CD14-positive monocyte (primary cell): ENCODE data around the gene SSR1. TPM values are rescaled to one million over a fixed set of nuclear protein-coding genes. Genes with fewer than 3 reads are reported as not detected.
"Not testable (repeated sequence)": the region's sequence is repeated elsewhere in the genome, so short reads cannot be mapped to it uniquely, and the experiment has no call there.

ENCODE experiments used
- DNase-seq, 3 donors: peaks; one replicate each; pipeline ENCODE4 v3.0.0-alpha.2; 2011 to 2022
- H2AFZ ChIP-seq: 2 replicates; pipeline ENCODE4 v1.6.0; 2012; ENCODE audit warnings: mild to moderate bottlenecking, low read depth, low read length, inconsistent platforms; ENCODE audit not compliant: insufficient read depth, poor library complexity, severe bottlenecking
- H3K27ac ChIP-seq, 2 donors: 1 replicate in 1 of 2; 2 replicates in 1 of 2; pipeline ENCODE4 v1.5.1; 2012 to 2013; ENCODE audit warnings: low read length in 2 of 2, control low read depth in 1 of 2, inconsistent platforms in 1 of 2, low read depth in 1 of 2, mild to moderate bottlenecking in 1 of 2
- H3K27me3 ChIP-seq, 2 donors: one replicate each; pipeline versions ENCODE4 v1.6.0 to v1.6.1; 2011 to 2013; ENCODE audit warnings: low read length in 2 of 2; ENCODE audit not compliant: control insufficient read depth in 2 of 2, insufficient read depth in 2 of 2
- H3K36me3 ChIP-seq, 2 donors: replicated peaks in 1 of 2; 1 replicate in 1 of 2; 2 replicates in 1 of 2; pipeline versions ENCODE4 v1.5.1 to v1.6.1; 2012 to 2013; ENCODE audit warnings: low read length in 2 of 2, control low read depth in 1 of 2, inconsistent platforms in 1 of 2, mild to moderate bottlenecking in 1 of 2; ENCODE audit not compliant: insufficient read depth in 2 of 2, control insufficient read depth in 1 of 2
- H3K4me1 ChIP-seq, 2 donors: 1 replicate in 1 of 2; 2 replicates in 1 of 2; pipeline versions ENCODE4 v1.5.1 to v1.6.1; 2012 to 2013; ENCODE audit warnings: low read length in 2 of 2, control low read depth in 1 of 2, inconsistent platforms in 1 of 2, mild to moderate bottlenecking in 1 of 2, moderate library complexity in 1 of 2; ENCODE audit not compliant: insufficient read depth in 2 of 2, control insufficient read depth in 1 of 2
- H3K4me2 ChIP-seq: replicated peaks from 2 replicates; pipeline ENCODE3; 2012; ENCODE audit warnings: low read length, moderate library complexity, mild to moderate bottlenecking; ENCODE audit not compliant: poor library complexity, severe bottlenecking; ENCODE audit errors: extremely low read depth
- H3K4me3 ChIP-seq, 3 experiments: fragments of 200-600 bp in 1 of 3; sonication (generic) in 1 of 3; replicated peaks in 1 of 3; 1 replicate in 2 of 3; 2 replicates in 1 of 3; pipeline ENCODE4 v1.5.1; 2011 to 2013; ENCODE audit warnings: low read length in 3 of 3, mild to moderate bottlenecking in 3 of 3, control low read depth in 2 of 3, low read depth in 2 of 3, inconsistent platforms in 1 of 3, moderate library complexity in 1 of 3
- H3K79me2 ChIP-seq: 2 replicates; pipeline ENCODE4 v1.6.0; 2012; ENCODE audit warnings: mild to moderate bottlenecking, control low read depth, inconsistent platforms, low read length, moderate library complexity; ENCODE audit not compliant: insufficient read depth
- H3K9ac ChIP-seq: 2 replicates; pipeline ENCODE4 v1.6.0; 2017; ENCODE audit warnings: low read length, mild to moderate bottlenecking; ENCODE audit not compliant: insufficient read depth, poor library complexity, severe bottlenecking
- H3K9me3 ChIP-seq, 2 donors: replicated peaks in 1 of 2; 1 replicate in 1 of 2; 2 replicates in 1 of 2; pipeline versions ENCODE4 v1.5.1 to v1.6.1; 2012 to 2013; ENCODE audit warnings: low read length in 2 of 2, control low read depth in 1 of 2; ENCODE audit not compliant: control insufficient read depth in 1 of 2, insufficient read depth in 1 of 2
- H4K20me1 ChIP-seq: 2 replicates; pipeline ENCODE4 v1.6.0; 2012; ENCODE audit warnings: mild to moderate bottlenecking, low read length, control low read depth, moderate library complexity; ENCODE audit not compliant: insufficient read depth
- H3K27ac Mint-ChIP-seq, 7 donors: one replicate each; pipeline ENCODE4 v1.8.0; 2020; ENCODE audit warnings: mild to moderate bottlenecking in 7 of 7, mixed read lengths in 7 of 7, moderate library complexity in 6 of 7, inconsistent platforms in 2 of 7
- H3K27me3 Mint-ChIP-seq, 3 donors: one replicate each; pipeline ENCODE4 v1.8.0; 2021 to 2022; ENCODE audit warnings: low read depth in 3 of 3, mild to moderate bottlenecking in 3 of 3, mixed read lengths in 3 of 3, moderate library complexity in 3 of 3, inconsistent platforms in 1 of 3
- H3K36me3 Mint-ChIP-seq, 2 donors: one replicate each; pipeline ENCODE4 v1.8.0; 2020; ENCODE audit warnings: mixed read lengths in 2 of 2, inconsistent platforms in 1 of 2, mild to moderate bottlenecking in 1 of 2
- H3K4me1 Mint-ChIP-seq: one replicate; pipeline ENCODE4 v1.8.0; 2020; ENCODE audit warnings: mild to moderate bottlenecking, mixed read lengths
- H3K4me3 Mint-ChIP-seq, 2 donors: one replicate each; pipeline ENCODE4 v1.8.0; 2020; ENCODE audit warnings: mild to moderate bottlenecking in 2 of 2, mixed read lengths in 2 of 2, moderate library complexity in 1 of 2
- H3K9me3 Mint-ChIP-seq, 7 donors: one replicate each; pipeline ENCODE4 v1.8.0; 2020 to 2022; ENCODE audit warnings: mixed read lengths in 7 of 7, mild to moderate bottlenecking in 6 of 7, moderate library complexity in 6 of 7, inconsistent platforms in 2 of 7
- CTCF ChIP-seq: fragments of 200-600 bp; IDR thresholded peaks from one replicate; pipeline ENCODE4 v1.8.0; 2022; ENCODE audit warnings: antibody characterized with exemption, mild to moderate bottlenecking
- WGBS: methylation state at CpG from one replicate; pipeline ENCODE4 v1.1.5; 2013; ENCODE audit warnings: missing lambda C conversion rate; ENCODE audit not compliant: insufficient coverage; 5-methylcytosine and 5-hydroxymethylcytosine counted together
- intact Hi-C, 2 donors: fragments of 100-400 bp; cut with micrococcal nuclease; formaldehyde crosslinking; loops; one replicate each; pipeline versions ENCODE4 v1.15.0 to v1.15.1; 2023
- polyA plus RNA-seq, 3 donors: library from polyadenylated mRNA; depleted of rRNA in 1 of 3; unstranded in 2 of 3; stranded (reverse) in 1 of 3; fragments of 300-500 nt in 2 of 3; fragments of >200 nt in 1 of 3; fragmentation: Illumina TruSeq in 2 of 3; gene quantifications; 1 replicate in 2 of 3; 2 replicates in 1 of 3; pipeline ENCODE4 v1.2.3, GENCODE V29; 2012 to 2021

SSR1 gene
- polyA plus RNA-seq, 3 donors = 59.1 to 302 (median 251) TPM

- Mint-ChIP-seq H3K27ac (peak overlapping the region in 2 of 7 donors; percentile 23 to 41), H3K4me3 (no peak overlapping the region), H3K27me3 (peaks cover 0 to 9% (median 0%) of the 10 kb centered on the region in 3 donors), H3K4me1 (peaks cover 75% of the 10 kb centered on the region), H3K9me3 (peaks cover 0 to 10% (median 3%) of the 10 kb centered on the region in 7 donors), H3K36me3 (peaks cover 3 to 14% of the 10 kb centered on the region in 2 donors)
- Histone ChIP-seq H3K79me2 (no peaks in the 10 kb centered on the region), H2AFZ (no peak overlapping the region), H3K9ac (no peak overlapping the region), H3K4me1 (peaks cover 70 to 77% of the 10 kb centered on the region in 2 donors), H3K36me3 (no peaks in the 10 kb centered on the region), H3K9me3 (no peaks in the 10 kb centered on the region), H4K20me1 (no peaks in the 10 kb centered on the region), H3K4me2 (no peak overlapping the region), H3K4me3 (no peak overlapping the region), H3K27me3 (no peaks in the 10 kb centered on the region), H3K27ac (no peak overlapping the region)
- no peak for TF ChIP-seq CTCF
- no peak for DNase-seq
- 93% methylated on average over 13 of the region's 17 CpGs for WGBS
- intact Hi-C loops = loop anchor here in 1 of 2 donors (10.0 kb wide), 1 partner anchor 120 kb away; the partner anchor contains the start of genes CAGE1 and RIOK1
Measured at GRCh38 chr6:7264686-7265384, 48.2 kb downstream of the SSR1 start.

- Mint-ChIP-seq H3K4me3 (no peak overlapping the region), H3K36me3 (peaks cover 6 to 22% of the 10 kb centered on the region in 2 donors), H3K27me3 (peaks cover 0 to 9% (median 0%) of the 10 kb centered on the region in 3 donors), H3K27ac (peak overlapping the region in 4 of 7 donors; percentile 45 to 97 (median 56)), H3K9me3 (peaks cover 0 to 10% (median 3%) of the 10 kb centered on the region in 7 donors), H3K4me1 (peaks cover 83% of the 10 kb centered on the region)
- H3K36me3 ChIP-seq = no peaks in the 10 kb centered on the region
- no peak for DNase-seq
- intact Hi-C loops = loop anchor here in 1 of 2 donors (10.0 kb wide), 1 partner anchor 121 kb away; the partner anchor contains the start of genes CAGE1 and RIOK1
- peaks cover 74 to 85% of the 10 kb centered on the region in 2 donors for H3K4me1 ChIP-seq
- no peak overlapping the region for H3K9ac ChIP-seq
- no peak overlapping the region for H3K27ac ChIP-seq
- H3K27me3 ChIP-seq = no peaks in the 10 kb centered on the region
- H3K9me3 ChIP-seq = no peaks in the 10 kb centered on the region
- no peak overlapping the region for H3K4me2 ChIP-seq
- 95% methylated on average over 12 of the region's 15 CpGs for WGBS
- no peaks in the 10 kb centered on the region for H4K20me1 ChIP-seq
- peaks cover 3% of the 10 kb centered on the region for H3K79me2 ChIP-seq
- no peak overlapping the region for H3K4me3 ChIP-seq
- no peak for TF ChIP-seq CTCF
- no peak overlapping the region for H2AFZ ChIP-seq
Measured at GRCh38 chr6:7264041-7264440, 49.0 kb downstream of the SSR1 start.

GRCh38 chr6:7263519-7263805, 49.5 kb downstream of the SSR1 start:
- H3K27ac ChIP-seq = peak overlapping the region; percentile 70 to 82

More at GRCh38 chr6:7263519-7263805, 49.5 kb downstream of the SSR1 start:
- 13% methylated on average over 5 of the region's 9 CpGs for WGBS
- not testable (repeated sequence) for H4K20me1 ChIP-seq, DNase-seq, H3K79me2 ChIP-seq, H3K36me3 ChIP-seq, H2AFZ ChIP-seq, H3K9ac ChIP-seq, H3K9me3 ChIP-seq, H3K27me3 Mint-ChIP-seq, H3K27me3 ChIP-seq
- Histone ChIP-seq H3K4me1 (peaks cover 78 to 90% of the 10 kb centered on the region in 2 donors), H3K4me3 (peak overlapping the region in 1 of 3 experiments; percentile 54), H3K4me2 (peak overlapping the region; percentile 65)
- peaks cover 0 to 10% (median 3%) of the 10 kb centered on the region in 7 donors for H3K9me3 Mint-ChIP-seq
- H3K36me3 Mint-ChIP-seq = peaks cover 3 to 20% of the 10 kb centered on the region in 2 donors
- H3K27ac Mint-ChIP-seq = peak overlapping the region; percentile 95 to 99 (median 97)
- peak overlapping the region in 1 of 2 donors; percentile 43 for H3K4me3 Mint-ChIP-seq
- intact Hi-C loops = loop anchor here in 1 of 2 donors (10.0 kb wide), 1 partner anchor 121 kb away; the partner anchor contains the start of genes CAGE1 and RIOK1
- H3K4me1 Mint-ChIP-seq = peaks cover 88% of the 10 kb centered on the region
